HEK293T (cell line): ENCODE results near the gene LRP1B.

Source experiments
- CTCF ChIA-PET: fragments of 350-600 bp; formaldehyde crosslinking; extraction: SDS; loops from one replicate; lab custom pipeline; 2021; ENCODE audit warnings: antibody characterized with exemption, inconsistent platforms; lab: Yijun Ruan, JAX
- POLR2A ChIA-PET: fragments of 350-600 bp; formaldehyde crosslinking; extraction: SDS; loops from one replicate; lab custom pipeline; 2020; ENCODE audit warnings: antibody characterized with exemption, inconsistent platforms; lab: Yijun Ruan, JAX
- DNase-seq: peaks from one replicate; pipeline ENCODE4 v3.0.0; 2012; ENCODE audit warnings: mixed read lengths; ENCODE audit errors: extremely low spot score
- ARNT ChIP-seq: fragments of 450-650 bp; IDR thresholded peaks from 2 replicates; pipeline ENCODE4 v1.6.1; 2017; ENCODE audit warnings: mild to moderate bottlenecking
- BHLHE40 ChIP-seq: fragments of 450-650 bp; IDR thresholded peaks from 2 replicates; pipeline ENCODE4 v1.6.1; 2016; ENCODE audit warnings: mild to moderate bottlenecking, moderate library complexity, borderline replicate concordance
- CTBP1 ChIP-seq: fragments of 450-650 bp; IDR thresholded peaks from 2 replicates; pipeline ENCODE4 v1.6.1; 2016; ENCODE audit warnings: borderline replicate concordance
- ELF4 ChIP-seq: fragments of 450-650 bp; IDR thresholded peaks from 2 replicates; pipeline ENCODE4 v1.6.1; 2017; ENCODE audit warnings: antibody characterized with exemption
- FOXA1 ChIP-seq: fragments of 450-650 bp; IDR thresholded peaks from 2 replicates; pipeline ENCODE4 v1.6.1; 2016; ENCODE audit warnings: mild to moderate bottlenecking
- FOXK2 ChIP-seq: fragments of 450-650 bp; IDR thresholded peaks from 2 replicates; pipeline ENCODE4 v1.6.1; 2016; ENCODE audit warnings: mild to moderate bottlenecking
- FOXM1 ChIP-seq: fragments of 450-650 bp; IDR thresholded peaks from 2 replicates; pipeline ENCODE4 v1.6.1; 2017; ENCODE audit warnings: mild to moderate bottlenecking, borderline replicate concordance
- HDGF ChIP-seq: fragments of 450-650 bp; IDR thresholded peaks from 2 replicates; pipeline ENCODE4 v1.6.1; 2017; ENCODE audit warnings: antibody characterized with exemption, borderline replicate concordance
- L3MBTL2 ChIP-seq: fragments of 450-650 bp; conservative IDR thresholded peaks from 2 replicates; pipeline ENCODE4 v1.6.1; 2016; ENCODE audit warnings: mild to moderate bottlenecking
- LEF1 ChIP-seq: fragments of 450-650 bp; IDR thresholded peaks from 2 replicates; pipeline ENCODE4 v1.6.1; 2017; ENCODE audit warnings: mild to moderate bottlenecking, borderline replicate concordance
- NFRKB ChIP-seq: fragments of 450-650 bp; IDR thresholded peaks from 2 replicates; pipeline ENCODE4 v1.6.1; 2016; ENCODE audit warnings: mild to moderate bottlenecking, moderate library complexity
- PKNOX1 ChIP-seq: fragments of 450-650 bp; IDR thresholded peaks from 2 replicates; pipeline ENCODE4 v1.6.1; 2016
- SP1 ChIP-seq: fragments of 450-650 bp; IDR thresholded peaks from 2 replicates; pipeline ENCODE4 v1.6.1; 2017
- SUZ12 ChIP-seq: fragments of 450-650 bp; IDR thresholded peaks from 2 replicates; pipeline ENCODE4 v1.6.1; 2016; ENCODE audit warnings: mild to moderate bottlenecking
- TARDBP ChIP-seq: fragments of 450-650 bp; IDR thresholded peaks from 2 replicates; pipeline ENCODE4 v1.6.1; 2016
- ZNF384 ChIP-seq: fragments of 450-650 bp; IDR thresholded peaks from 2 replicates; pipeline ENCODE4 v1.6.1; 2016

The LRP1B gene

GRCh38 chr2:140601801-140602200 is 1529.0 kb downstream of the LRP1B start:
- TF ChIP-seq SP1, result no peak
- no peak for TF ChIP-seq ARNT
- no peak for TF ChIP-seq ZNF384
- TF ChIP-seq FOXA1, result no peak
- no peak for TF ChIP-seq BHLHE40
- no peak for TF ChIP-seq HDGF
- no peak for TF ChIP-seq L3MBTL2
- no peak for TF ChIP-seq PKNOX1
- ChIA-PET POLR2A (no interaction called here), CTCF (no interaction called here)
- DNase-seq, result no peak

GRCh38 chr2:140601342-140601741 is 1529.5 kb downstream of the LRP1B start:
- TF ChIP-seq ZNF384, result no peak
- no peak for TF ChIP-seq PKNOX1
- no peak for TF ChIP-seq FOXK2
- no peak for TF ChIP-seq L3MBTL2
- no peak for TF ChIP-seq HDGF
- TF ChIP-seq ELF4, result no peak
- no peak for TF ChIP-seq CTBP1
- no peak for TF ChIP-seq FOXA1
- no peak for TF ChIP-seq BHLHE40
- CTCF ChIA-PET, result no interaction called here
- POLR2A ChIA-PET, result no interaction called here
- no peak for DNase-seq

GRCh38 chr2:140600116-140600515 is 1530.7 kb downstream of the LRP1B start:
- no peak for TF ChIP-seq CTBP1
- no peak for TF ChIP-seq SUZ12
- TF ChIP-seq ELF4, result no peak
- no peak for TF ChIP-seq ZNF384
- no peak for TF ChIP-seq L3MBTL2
- ChIA-PET CTCF (no interaction called here), POLR2A (no interaction called here)
- no peak for DNase-seq

- DNase-seq, result no peak
- CTCF ChIA-PET, result no interaction called here
Observed at GRCh38 chr2:140597836-140598235, 1533.0 kb downstream of the LRP1B start.

GRCh38 chr2:140597205-140597604 is 1533.6 kb downstream of the LRP1B start:
- POLR2A ChIA-PET, result no interaction called here
- CTCF ChIA-PET, result no interaction called here
- TF ChIP-seq NFRKB (no peak), ZNF384 (no peak), LEF1 (no peak), FOXA1 (no peak), SP1 (no peak), SUZ12 (no peak), FOXK2 (no peak), CTBP1 (no peak), TARDBP (no peak), FOXM1 (no peak), L3MBTL2 (no peak), PKNOX1 (no peak), HDGF (no peak), ARNT (no peak), BHLHE40 (no peak), ELF4 (no peak)
- no peak for DNase-seq

More at GRCh38 chr2:140597836-140598235, 1533.0 kb downstream of the LRP1B start:
- no peak for TF ChIP-seq ZNF384
- TF ChIP-seq FOXM1, result no peak
- no peak for TF ChIP-seq ARNT
- no peak for TF ChIP-seq ELF4
- TF ChIP-seq FOXK2, result no peak
- POLR2A ChIA-PET, result no interaction called here

DNA sequence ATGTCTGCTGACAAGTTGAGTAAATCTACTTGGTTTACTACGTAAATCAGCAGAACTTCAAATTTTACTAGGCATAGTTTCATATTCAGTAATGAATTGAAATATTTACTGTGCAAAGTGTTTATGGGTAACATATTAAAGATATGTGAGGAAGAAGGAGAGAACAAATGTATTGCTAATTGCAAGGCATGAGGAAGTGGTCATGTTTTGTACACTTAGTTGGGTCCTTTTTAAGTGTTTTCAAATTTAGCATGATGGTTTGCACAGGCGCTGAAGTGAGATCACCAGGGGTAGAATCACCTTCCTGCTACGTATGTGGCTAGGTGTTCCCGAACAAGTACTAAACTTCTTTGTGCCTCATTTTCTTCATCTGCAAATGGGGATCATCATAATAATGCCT is 1534.4 kb downstream of the LRP1B start:
- no peak for TF ChIP-seq TARDBP
- no peak for TF ChIP-seq LEF1
- no peak for TF ChIP-seq CTBP1
- no peak for TF ChIP-seq FOXM1
- TF ChIP-seq BHLHE40, result no peak
- TF ChIP-seq ELF4, result no peak
- TF ChIP-seq FOXA1, result no peak
- no peak for TF ChIP-seq HDGF
- no peak for DNase-seq
- CTCF ChIA-PET, result interaction anchor here (0.9 kb wide), 1 partner anchor 10 kb away, joined by 3 read pairs; no protein-coding TSS in a partner anchor
- POLR2A ChIA-PET, result no interaction called here

DNA sequence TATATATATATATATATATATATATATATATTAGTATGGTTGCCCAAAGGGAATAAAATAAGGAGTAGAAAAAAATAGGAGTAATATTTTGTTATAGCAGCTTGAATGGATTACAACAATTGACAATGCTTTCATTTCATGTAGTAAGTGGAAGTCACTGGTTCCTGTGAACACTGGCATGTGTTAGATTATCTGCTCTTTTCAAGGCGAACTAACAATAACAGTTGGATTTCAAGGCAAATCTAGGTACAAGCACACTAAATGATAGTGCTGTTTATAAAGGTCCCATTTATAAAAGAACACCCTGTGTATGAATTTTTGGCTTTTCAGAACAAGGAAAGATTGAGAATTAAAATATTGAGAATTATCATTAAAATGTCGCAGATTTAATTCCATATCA is 1535.7 kb downstream of the LRP1B start:
- TF ChIP-seq ARNT (no peak), FOXK2 (no peak), ZNF384 (no peak), NFRKB (no peak), ELF4 (no peak), CTBP1 (no peak), FOXA1 (no peak), LEF1 (no peak), L3MBTL2 (no peak), PKNOX1 (no peak), SP1 (no peak), BHLHE40 (no peak), HDGF (no peak), FOXM1 (no peak)
- POLR2A ChIA-PET, result no interaction called here
- no peak for DNase-seq
- CTCF ChIA-PET, result no interaction called here
